ENCODE measurements around the gene TIMELESS.

Gene TIMELESS

GRCh38 chr12:56398324-56398723 is 50.9 kb downstream of the TIMELESS start:
- Histone ChIP-seq H3K27ac (ENCODE audit: low read length) (no peak overlapping the region), H3K9me3 (replicated peaks; ENCODE audit: insufficient read depth, low read length) (no peaks in the 10 kb centered on the region), H3K4me3 (ENCODE audit: low read length) (no peak overlapping the region), H4K20me1 (ENCODE audit: insufficient read depth, low read length) (no peaks in the 10 kb centered on the region), H3K79me2 (ENCODE audit: low read length) (no peaks in the 10 kb centered on the region), H3F3A (ENCODE audit: insufficient read depth, low read length) (no peaks in the 10 kb centered on the region), H3K4me1 (ENCODE audit: low read length) (no peaks in the 10 kb centered on the region), H3K4me2 (ENCODE audit: low read depth, low read length) (no peak overlapping the region), H3K36me3 (replicated peaks; ENCODE audit: insufficient read depth, low read length) (no peaks in the 10 kb centered on the region), H3K9ac (ENCODE audit: low read length) (no peak overlapping the region), H2AFZ (ENCODE audit: low read length) (no peak overlapping the region), H3K9me2 (replicated peaks; ENCODE audit: insufficient read depth, low read length) (no peaks in the 10 kb centered on the region), H3K27me3 (replicated peaks; ENCODE audit: insufficient read depth, low read length) (no peaks in the 10 kb centered on the region)
- DNase-seq: no peak
- TF ChIP-seq EZH2phosphoT487 (IDR thresholded peaks at IDR 0.05; ENCODE audit: low read length) (no peak), CTCF (IDR thresholded peaks at IDR 0.05; ENCODE audit: low read length) (no peak), EZH2 (optimal IDR thresholded peaks at IDR 0.05; ENCODE audit: low read depth, low read length) (no peak)

GRCh38 chr12:56392331-56392730 is 56.9 kb downstream of the TIMELESS start:
- H3K4me1 ChIP-seq (ENCODE audit: low read length): no peaks in the 10 kb centered on the region
- no peak for TF ChIP-seq EZH2 (optimal IDR thresholded peaks at IDR 0.05; ENCODE audit: low read depth, low read length)
- TF ChIP-seq CTCF (IDR thresholded peaks at IDR 0.05; ENCODE audit: low read length): no peak
- TF ChIP-seq EZH2phosphoT487 (IDR thresholded peaks at IDR 0.05; ENCODE audit: low read length): no peak

GRCh38 chr12:56391721-56392120 is 57.5 kb downstream of the TIMELESS start:
- H3K9me2 ChIP-seq (replicated peaks; ENCODE audit: insufficient read depth, low read length): no peaks in the 10 kb centered on the region
- H3K27ac ChIP-seq (ENCODE audit: low read length): no peak overlapping the region
- no peak overlapping the region for H3K9ac ChIP-seq (ENCODE audit: low read length)
- no peaks in the 10 kb centered on the region for H3K27me3 ChIP-seq (replicated peaks; ENCODE audit: insufficient read depth, low read length)
- H4K20me1 ChIP-seq (ENCODE audit: insufficient read depth, low read length): no peaks in the 10 kb centered on the region
- H3K79me2 ChIP-seq (ENCODE audit: low read length): no peaks in the 10 kb centered on the region
- no peaks in the 10 kb centered on the region for H3K9me3 ChIP-seq (replicated peaks; ENCODE audit: insufficient read depth, low read length)
- no peak overlapping the region for H2AFZ ChIP-seq (ENCODE audit: low read length)
- no peak for DNase-seq
- no peaks in the 10 kb centered on the region for H3K36me3 ChIP-seq (replicated peaks; ENCODE audit: insufficient read depth, low read length)
- H3K4me1 ChIP-seq (ENCODE audit: low read length): no peaks in the 10 kb centered on the region
- H3K4me3 ChIP-seq (ENCODE audit: low read length): no peak overlapping the region
- TF ChIP-seq EZH2 (optimal IDR thresholded peaks at IDR 0.05; ENCODE audit: low read depth, low read length) (no peak), EZH2phosphoT487 (IDR thresholded peaks at IDR 0.05; ENCODE audit: low read length) (no peak), CTCF (IDR thresholded peaks at IDR 0.05; ENCODE audit: low read length) (no peak)
- H3K4me2 ChIP-seq (ENCODE audit: low read depth, low read length): no peak overlapping the region
- no peaks in the 10 kb centered on the region for H3F3A ChIP-seq (ENCODE audit: insufficient read depth, low read length)

More at GRCh38 chr12:56392331-56392730, 56.9 kb downstream of the TIMELESS start:
- no peaks in the 10 kb centered on the region for H3K9me3 ChIP-seq (replicated peaks; ENCODE audit: insufficient read depth, low read length)
- no peaks in the 10 kb centered on the region for H3K79me2 ChIP-seq (ENCODE audit: low read length)
- no peaks in the 10 kb centered on the region for H3F3A ChIP-seq (ENCODE audit: insufficient read depth, low read length)
- no peak overlapping the region for H3K9ac ChIP-seq (ENCODE audit: low read length)
- H3K27me3 ChIP-seq (replicated peaks; ENCODE audit: insufficient read depth, low read length): no peaks in the 10 kb centered on the region
- no peaks in the 10 kb centered on the region for H4K20me1 ChIP-seq (ENCODE audit: insufficient read depth, low read length)
- H3K4me2 ChIP-seq (ENCODE audit: low read depth, low read length): no peak overlapping the region
- H3K27ac ChIP-seq (ENCODE audit: low read length): no peak overlapping the region
- no peaks in the 10 kb centered on the region for H3K9me2 ChIP-seq (replicated peaks; ENCODE audit: insufficient read depth, low read length)
- H3K36me3 ChIP-seq (replicated peaks; ENCODE audit: insufficient read depth, low read length): no peaks in the 10 kb centered on the region
- H2AFZ ChIP-seq (ENCODE audit: low read length): no peak overlapping the region
- no peak for DNase-seq
- no peak overlapping the region for H3K4me3 ChIP-seq (ENCODE audit: low read length)
